ENCODE results near the gene C17orf100. TPM values are rescaled to one million over a fixed set of nuclear protein-coding genes. Genes with fewer than 3 reads are reported as not detected.

The C17orf100 gene
- total RNA-seq, 1 donor from 2014 or later, result 3.2 TPM

GRCh38 chr17:6700948-6701307, 49.4 kb downstream of the C17orf100 start:
- H3K4me1 Mint-ChIP-seq (ENCODE audit: unreplicated experiment), result no peaks in the 10 kb centered on the region
- no peak for DNase-seq (ENCODE audit: extremely low spot score, unreplicated experiment)
- H3K9me3 Mint-ChIP-seq (ENCODE audit: unreplicated experiment), result no peaks in the 10 kb centered on the region
- peaks cover 2% of the 10 kb centered on the region for H3K27me3 Mint-ChIP-seq (ENCODE audit: unreplicated experiment)
- no peak overlapping the region for H3K27ac Mint-ChIP-seq (ENCODE audit: unreplicated experiment)
- no peak overlapping the region for H3K4me3 Mint-ChIP-seq (ENCODE audit: unreplicated experiment)
- no peaks in the 10 kb centered on the region for H3K36me3 Mint-ChIP-seq (ENCODE audit: unreplicated experiment)
- TF ChIP-seq CTCF (IDR thresholded peaks at IDR 0.05), result no peak

- Mint-ChIP-seq H3K27ac (ENCODE audit: unreplicated experiment) (no peak overlapping the region), H3K9me3 (ENCODE audit: unreplicated experiment) (no peaks in the 10 kb centered on the region), H3K4me1 (ENCODE audit: unreplicated experiment) (no peaks in the 10 kb centered on the region), H3K36me3 (ENCODE audit: unreplicated experiment) (no peaks in the 10 kb centered on the region), H3K4me3 (ENCODE audit: unreplicated experiment) (no peak overlapping the region), H3K27me3 (ENCODE audit: unreplicated experiment) (peaks cover 8% of the 10 kb centered on the region)
- no peak for DNase-seq (ENCODE audit: extremely low spot score, unreplicated experiment)
- peak; percentile 23 for TF ChIP-seq CTCF (IDR thresholded peaks at IDR 0.05)
Measured at GRCh38 chr17:6701719-6702118, 50.2 kb downstream of the C17orf100 start.

- no peaks in the 10 kb centered on the region for H3K4me1 Mint-ChIP-seq (ENCODE audit: unreplicated experiment)
- H3K36me3 Mint-ChIP-seq (ENCODE audit: unreplicated experiment), result no peaks in the 10 kb centered on the region
- no peak for DNase-seq (ENCODE audit: extremely low spot score, unreplicated experiment)
- H3K27me3 Mint-ChIP-seq (ENCODE audit: unreplicated experiment), result peaks cover 14% of the 10 kb centered on the region
- H3K27ac Mint-ChIP-seq (ENCODE audit: unreplicated experiment), result no peak overlapping the region
- no peak for TF ChIP-seq CTCF (IDR thresholded peaks at IDR 0.05)
- no peaks in the 10 kb centered on the region for H3K9me3 Mint-ChIP-seq (ENCODE audit: unreplicated experiment)
- H3K4me3 Mint-ChIP-seq (ENCODE audit: unreplicated experiment), result no peak overlapping the region
Measured at GRCh38 chr17:6702567-6703215, 51.1 kb downstream of the C17orf100 start.

Small RNA genes within 50 kb of the gene (microRNA-seq; reads per million reads assigned to microRNA genes)
- gene MIR4520-1 (ENCODE audit: unreplicated experiment), result not detected
- not detected for gene MIR4520-2 (ENCODE audit: unreplicated experiment)

Other genes starting within 250 kb of the C17orf100 start
- not detected in 2 replicates for gene AIPL1, start 216.6 kb upstream of the C17orf100 start, total RNA-seq
- gene PIMREG, start 207.3 kb upstream of the C17orf100 start, total RNA-seq, result 8.0 and 8.9 TPM in 2 replicates
- 0.78 and 0.94 TPM in 2 replicates for gene PITPNM3, start 95.2 kb upstream of the C17orf100 start, total RNA-seq
- gene KIAA0753, start 11.1 kb upstream of the C17orf100 start, total RNA-seq, result 21.2 and 24.0 TPM in 2 replicates
- 49.1 and 53.5 TPM in 2 replicates for gene TXNDC17, start 10.7 kb upstream of the C17orf100 start, total RNA-seq
- gene MED31, start 157 bp upstream of the C17orf100 start, total RNA-seq, result 13.4 and 17.4 TPM in 2 replicates
- gene SLC13A5, start 61.6 kb downstream of the C17orf100 start, total RNA-seq, result not detected in 2 replicates
- 0.91 and 1.5 TPM in 2 replicates for gene XAF1, start 104.3 kb downstream of the C17orf100 start, total RNA-seq
- gene FBXO39, start 124.5 kb downstream of the C17orf100 start, total RNA-seq, result not detected in 2 replicates
- not detected in 2 replicates for gene TEKT1, start 180.0 kb downstream of the C17orf100 start, total RNA-seq